ENCODE data around the gene ITPK1.

The ITPK1 gene

DNA sequence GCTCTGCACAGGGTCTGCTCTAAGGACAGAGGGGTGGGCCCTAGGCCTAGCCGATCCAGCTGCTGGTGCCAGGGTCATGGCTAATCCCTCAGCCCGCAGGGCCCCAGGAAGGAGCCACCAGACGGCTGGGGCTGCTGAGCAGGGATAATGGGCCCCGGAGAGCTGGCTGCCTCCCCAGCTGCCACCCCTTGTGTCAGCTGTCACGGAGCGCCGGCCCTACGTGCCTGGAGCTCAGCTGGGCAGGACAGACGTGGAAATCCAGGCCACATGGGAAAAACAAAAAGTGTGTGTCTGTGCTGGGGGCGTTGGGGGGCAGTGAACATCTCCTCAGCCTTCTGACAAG, 156.6 kb downstream of the ITPK1 start:
- DNase-seq: no peak
- H3F3A ChIP-seq (ENCODE audit: insufficient read depth, low read length): no peaks in the 10 kb centered on the region
- no peak overlapping the region for H3K4me2 ChIP-seq (ENCODE audit: low read depth, low read length)
- H3K4me3 ChIP-seq (ENCODE audit: low read length): no peak overlapping the region
- no peaks in the 10 kb centered on the region for H4K20me1 ChIP-seq (ENCODE audit: insufficient read depth, low read length)
- H2AFZ ChIP-seq (ENCODE audit: low read length): no peak overlapping the region
- H3K27me3 ChIP-seq (replicated peaks; ENCODE audit: insufficient read depth, low read length): no peaks in the 10 kb centered on the region
- no peaks in the 10 kb centered on the region for H3K4me1 ChIP-seq (ENCODE audit: low read length)
- H3K79me2 ChIP-seq (ENCODE audit: low read length): no peaks in the 10 kb centered on the region
- TF ChIP-seq EZH2phosphoT487 (IDR thresholded peaks at IDR 0.05; ENCODE audit: low read length) (no peak), EZH2 (optimal IDR thresholded peaks at IDR 0.05; ENCODE audit: low read depth, low read length) (no peak)
- TF ChIP-seq, protein P1, sequence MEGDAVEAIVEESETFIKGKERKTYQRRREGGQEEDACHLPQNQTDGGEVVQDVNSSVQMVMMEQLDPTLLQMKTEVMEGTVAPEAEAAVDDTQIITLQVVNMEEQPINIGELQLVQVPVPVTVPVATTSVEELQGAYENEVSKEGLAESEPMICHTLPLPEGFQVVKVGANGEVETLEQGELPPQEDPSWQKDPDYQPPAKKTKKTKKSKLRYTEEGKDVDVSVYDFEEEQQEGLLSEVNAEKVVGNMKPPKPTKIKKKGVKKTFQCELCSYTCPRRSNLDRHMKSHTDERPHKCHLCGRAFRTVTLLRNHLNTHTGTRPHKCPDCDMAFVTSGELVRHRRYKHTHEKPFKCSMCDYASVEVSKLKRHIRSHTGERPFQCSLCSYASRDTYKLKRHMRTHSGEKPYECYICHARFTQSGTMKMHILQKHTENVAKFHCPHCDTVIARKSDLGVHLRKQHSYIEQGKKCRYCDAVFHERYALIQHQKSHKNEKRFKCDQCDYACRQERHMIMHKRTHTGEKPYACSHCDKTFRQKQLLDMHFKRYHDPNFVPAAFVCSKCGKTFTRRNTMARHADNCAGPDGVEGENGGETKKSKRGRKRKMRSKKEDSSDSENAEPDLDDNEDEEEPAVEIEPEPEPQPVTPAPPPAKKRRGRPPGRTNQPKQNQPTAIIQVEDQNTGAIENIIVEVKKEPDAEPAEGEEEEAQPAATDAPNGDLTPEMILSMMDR (IDR thresholded peaks at IDR 0.05; ENCODE audit: low read length): no peak
- no peak overlapping the region for H3K9ac ChIP-seq (ENCODE audit: low read length)
- H3K36me3 ChIP-seq (replicated peaks; ENCODE audit: insufficient read depth, low read length): no peaks in the 10 kb centered on the region
- H3K9me3 ChIP-seq (replicated peaks; ENCODE audit: insufficient read depth, low read length): no peaks in the 10 kb centered on the region
- no peak overlapping the region for H3K27ac ChIP-seq (ENCODE audit: low read length)
- no peaks in the 10 kb centered on the region for H3K9me2 ChIP-seq (replicated peaks; ENCODE audit: insufficient read depth, low read length)

DNA sequence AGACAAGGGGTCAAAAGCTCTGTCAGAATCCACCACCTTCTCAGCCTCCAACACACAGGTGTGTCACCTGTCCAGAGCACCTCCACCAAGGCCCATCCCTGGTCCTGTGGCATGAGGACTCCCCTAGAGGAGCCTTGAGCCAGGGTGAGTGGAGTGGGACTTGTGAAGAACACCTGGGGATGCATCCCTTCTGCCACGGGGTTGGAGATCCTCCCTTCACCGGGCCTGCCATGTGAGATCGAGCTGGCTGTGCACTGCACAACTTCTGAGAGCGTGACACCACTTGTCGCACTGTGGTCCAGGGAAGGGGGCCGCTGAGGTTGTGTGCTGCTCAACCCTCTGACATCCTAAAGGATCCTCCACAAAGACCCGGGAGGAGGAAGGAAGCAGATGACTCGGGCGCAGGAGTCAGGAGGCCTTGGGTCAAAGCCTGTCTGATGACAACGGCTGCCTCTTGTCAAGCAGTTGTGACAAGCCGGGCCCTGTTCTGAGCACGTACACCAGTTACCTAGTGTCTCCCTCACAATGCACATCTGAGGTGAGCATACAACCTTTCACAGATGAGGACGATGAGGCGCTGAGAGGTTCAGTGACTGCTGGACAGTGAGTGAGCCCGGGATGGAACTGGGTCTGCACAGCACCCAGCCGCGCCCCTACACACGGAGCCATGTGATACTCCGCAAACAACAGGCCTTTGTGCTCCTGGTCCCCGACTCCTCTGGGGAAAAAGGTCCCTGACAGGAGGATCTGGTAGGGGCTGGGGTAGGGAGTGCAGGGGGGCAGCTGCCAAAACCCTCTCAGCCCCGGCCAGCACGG, 157.1 kb downstream of the ITPK1 start:
- Histone ChIP-seq H2AFZ (ENCODE audit: low read length) (no peak overlapping the region), H3K79me2 (ENCODE audit: low read length) (no peaks in the 10 kb centered on the region), H3K36me3 (replicated peaks; ENCODE audit: insufficient read depth, low read length) (no peaks in the 10 kb centered on the region), H4K20me1 (ENCODE audit: insufficient read depth, low read length) (no peaks in the 10 kb centered on the region), H3K4me2 (ENCODE audit: low read depth, low read length) (no peak overlapping the region), H3K4me1 (ENCODE audit: low read length) (no peaks in the 10 kb centered on the region), H3K4me3 (ENCODE audit: low read length) (no peak overlapping the region), H3K9me2 (replicated peaks; ENCODE audit: insufficient read depth, low read length) (no peaks in the 10 kb centered on the region), H3K27me3 (replicated peaks; ENCODE audit: insufficient read depth, low read length) (no peaks in the 10 kb centered on the region), H3K9me3 (replicated peaks; ENCODE audit: insufficient read depth, low read length) (no peaks in the 10 kb centered on the region), H3F3A (ENCODE audit: insufficient read depth, low read length) (no peaks in the 10 kb centered on the region), H3K27ac (ENCODE audit: low read length) (no peak overlapping the region), H3K9ac (ENCODE audit: low read length) (no peak overlapping the region)
- no peak for DNase-seq
- TF ChIP-seq, protein P1 (IDR thresholded peaks at IDR 0.05; ENCODE audit: low read length): no peak
- no peak for TF ChIP-seq EZH2phosphoT487 (IDR thresholded peaks at IDR 0.05; ENCODE audit: low read length)
- TF ChIP-seq EZH2 (optimal IDR thresholded peaks at IDR 0.05; ENCODE audit: low read depth, low read length): no peak

DNA sequence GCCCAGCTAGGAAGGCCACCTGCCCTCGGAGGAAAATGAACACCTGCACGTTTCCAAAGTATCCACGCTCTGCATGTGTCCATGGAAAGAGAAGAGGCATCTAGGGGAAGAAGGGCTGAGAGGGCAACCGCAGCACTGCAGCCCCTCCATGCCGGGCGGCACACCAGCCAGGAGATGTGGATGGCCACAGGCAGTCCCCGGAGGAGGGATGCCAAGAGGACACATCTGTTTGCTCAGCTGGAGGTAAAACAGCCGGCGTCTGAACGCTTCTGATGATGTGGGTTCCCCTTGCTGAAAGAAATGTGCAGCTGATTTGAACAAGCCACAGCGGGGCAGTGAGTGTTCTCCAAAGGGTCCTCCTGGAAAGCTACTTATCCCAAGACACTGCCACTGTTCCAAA, 158.8 kb downstream of the ITPK1 start:
- Histone ChIP-seq H3K4me1 (ENCODE audit: low read length) (no peaks in the 10 kb centered on the region), H3K4me3 (ENCODE audit: low read length) (no peak overlapping the region), H3K9me3 (replicated peaks; ENCODE audit: insufficient read depth, low read length) (no peaks in the 10 kb centered on the region), H3K4me2 (ENCODE audit: low read depth, low read length) (no peak overlapping the region), H3K27me3 (replicated peaks; ENCODE audit: insufficient read depth, low read length) (no peaks in the 10 kb centered on the region), H4K20me1 (ENCODE audit: insufficient read depth, low read length) (no peaks in the 10 kb centered on the region), H2AFZ (ENCODE audit: low read length) (no peak overlapping the region), H3K36me3 (replicated peaks; ENCODE audit: insufficient read depth, low read length) (no peaks in the 10 kb centered on the region), H3K79me2 (ENCODE audit: low read length) (no peaks in the 10 kb centered on the region), H3K27ac (ENCODE audit: low read length) (no peak overlapping the region), H3F3A (ENCODE audit: insufficient read depth, low read length) (no peaks in the 10 kb centered on the region), H3K9ac (ENCODE audit: low read length) (no peak overlapping the region), H3K9me2 (replicated peaks; ENCODE audit: insufficient read depth, low read length) (no peaks in the 10 kb centered on the region)
- no peak for DNase-seq
- TF ChIP-seq, protein P1 (IDR thresholded peaks at IDR 0.05; ENCODE audit: low read length): no peak
- TF ChIP-seq EZH2phosphoT487 (IDR thresholded peaks at IDR 0.05; ENCODE audit: low read length) (no peak), EZH2 (optimal IDR thresholded peaks at IDR 0.05; ENCODE audit: low read depth, low read length) (no peak)
